Germinal center (tissue), 1 donor: ENCODE results near the gene LRRC75A.

Experiments used
- DNase-seq: peaks from one replicate; pipeline ENCODE4 v3.0.0; 2012; ENCODE audit warnings: mixed read lengths, low spot score

The LRRC75A gene

GRCh38 chr17:16493531-16494046 lies 1.6 kb upstream of the LRRC75A start:
- no peak for DNase-seq

- DNase-seq: no peak
These were observed 879 bp upstream of the LRRC75A start for GRCh38 chr17:16492613-16493530.

GRCh38 chr17:16491131-16491702 lies 776 bp downstream of the LRRC75A start:
- peak; percentile 21 for DNase-seq

GRCh38 chr17:16489431-16489830 lies 2.6 kb downstream of the LRRC75A start:
- DNase-seq: no peak

GRCh38 chr17:16488968-16489337 lies 3.0 kb downstream of the LRRC75A start:
- DNase-seq: no peak

- no peak for DNase-seq
These were observed 3.6 kb downstream of the LRRC75A start for GRCh38 chr17:16488186-16488967.

GRCh38 chr17:16486373-16487250 lies 5.4 kb downstream of the LRRC75A start:
- no peak for DNase-seq

GRCh38 chr17:16484445-16485175 lies 7.4 kb downstream of the LRRC75A start:
- no peak for DNase-seq

GRCh38 chr17:16483021-16483645 lies 8.9 kb downstream of the LRRC75A start:
- no peak for DNase-seq

GRCh38 chr17:16482253-16482652 lies 9.7 kb downstream of the LRRC75A start:
- no peak for DNase-seq

GRCh38 chr17:16480995-16481394 lies 11.0 kb downstream of the LRRC75A start:
- no peak for DNase-seq

- no peak for DNase-seq
These were observed 12.7 kb downstream of the LRRC75A start for GRCh38 chr17:16479264-16479663.

- DNase-seq: no peak
These were observed 13.3 kb downstream of the LRRC75A start for GRCh38 chr17:16478649-16479048.

GRCh38 chr17:16477666-16478065 lies 14.3 kb downstream of the LRRC75A start:
- DNase-seq: no peak

- no peak for DNase-seq
These were observed 14.7 kb downstream of the LRRC75A start for GRCh38 chr17:16477255-16477654.

- no peak for DNase-seq
These were observed 16.8 kb downstream of the LRRC75A start for GRCh38 chr17:16475179-16475704.

- DNase-seq: no peak
These were observed 17.8 kb downstream of the LRRC75A start for GRCh38 chr17:16474012-16474725.

- no peak for DNase-seq
These were observed 18.7 kb downstream of the LRRC75A start for GRCh38 chr17:16473044-16474011.
